HG02870 (cell line): Measurements from ENCODE around the gene GID8.

Experiments used
- ATAC-seq: cut with Tn5 transposase; IDR thresholded peaks from one replicate; pipeline ENCODE4 v1.9.1; 2021; ENCODE audit warnings: mild to moderate bottlenecking, moderate library complexity; ENCODE audit not compliant: unreplicated experiment

The GID8 gene

DNA sequence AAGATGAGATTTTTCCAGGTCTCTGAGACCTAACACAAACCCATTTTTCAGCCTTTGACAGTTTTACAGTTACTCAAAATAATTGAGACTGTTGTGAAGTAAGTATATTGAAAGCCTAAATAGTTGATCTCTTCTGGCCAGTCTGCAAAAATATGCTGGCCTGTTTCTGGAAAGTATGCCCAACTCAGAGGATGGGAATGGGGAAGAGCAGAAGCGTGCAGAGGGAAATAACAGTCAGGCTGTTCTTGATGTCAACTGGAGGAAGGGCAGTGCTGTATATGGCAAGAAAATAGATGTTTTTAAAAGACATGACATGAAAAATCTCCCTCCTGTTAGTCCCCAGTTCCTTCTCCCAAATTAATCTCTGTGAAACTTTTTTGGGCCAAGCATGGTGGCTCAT, 3.8 kb downstream of the GID8 start:
- ATAC-seq = no peak

GRCh38 chr20:62942456-62942855, 4.5 kb downstream of the GID8 start:
- ATAC-seq = no peak

DNA sequence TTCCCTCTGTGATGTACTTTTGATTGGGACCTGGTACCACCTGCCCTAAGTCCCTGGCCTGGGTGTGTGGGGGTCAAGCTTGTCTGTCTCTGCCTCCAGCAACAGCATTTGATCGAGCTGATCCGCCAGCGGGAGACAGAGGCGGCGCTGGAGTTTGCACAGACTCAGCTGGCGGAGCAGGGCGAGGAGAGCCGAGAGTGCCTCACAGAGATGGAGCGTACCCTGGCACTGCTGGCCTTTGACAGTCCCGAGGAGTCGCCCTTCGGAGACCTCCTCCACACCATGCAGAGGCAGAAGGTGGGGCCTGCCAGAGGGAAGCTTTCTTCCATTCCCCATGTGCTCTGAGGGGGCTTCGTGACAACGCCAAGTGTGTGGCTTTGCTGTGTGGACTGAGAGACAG, 5.4 kb downstream of the GID8 start:
- no peak for ATAC-seq

DNA sequence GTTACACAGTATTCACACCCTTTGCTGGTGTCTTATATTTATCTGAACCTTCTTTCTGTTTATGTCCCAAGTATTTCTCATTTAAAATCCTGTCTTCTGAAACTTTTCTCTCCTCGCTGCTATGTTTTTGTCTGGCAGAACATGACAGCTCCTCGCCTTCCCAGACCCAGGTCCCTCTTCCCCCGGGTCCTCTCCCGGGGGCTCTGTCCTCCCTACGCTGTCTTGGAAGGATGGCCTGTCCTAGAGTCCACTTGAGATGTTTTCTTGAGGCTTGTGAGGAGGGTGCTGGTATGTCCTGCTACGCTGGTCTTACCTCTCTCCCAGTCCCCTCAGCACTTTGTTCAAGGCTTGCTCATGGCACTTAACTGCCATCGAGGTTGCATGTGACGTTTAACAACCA, 6.2 kb downstream of the GID8 start:
- no peak for ATAC-seq

- no peak for ATAC-seq
Observed at GRCh38 chr20:62944746-62945145, 6.8 kb downstream of the GID8 start.

- no peak for ATAC-seq
Observed at GRCh38 chr20:62945771-62946339, 7.9 kb downstream of the GID8 start.

GRCh38 chr20:62946918-62947317, 9.0 kb downstream of the GID8 start:
- no peak for ATAC-seq

- ATAC-seq = no peak
Observed at GRCh38 chr20:62947532-62948300, 9.8 kb downstream of the GID8 start.

DNA sequence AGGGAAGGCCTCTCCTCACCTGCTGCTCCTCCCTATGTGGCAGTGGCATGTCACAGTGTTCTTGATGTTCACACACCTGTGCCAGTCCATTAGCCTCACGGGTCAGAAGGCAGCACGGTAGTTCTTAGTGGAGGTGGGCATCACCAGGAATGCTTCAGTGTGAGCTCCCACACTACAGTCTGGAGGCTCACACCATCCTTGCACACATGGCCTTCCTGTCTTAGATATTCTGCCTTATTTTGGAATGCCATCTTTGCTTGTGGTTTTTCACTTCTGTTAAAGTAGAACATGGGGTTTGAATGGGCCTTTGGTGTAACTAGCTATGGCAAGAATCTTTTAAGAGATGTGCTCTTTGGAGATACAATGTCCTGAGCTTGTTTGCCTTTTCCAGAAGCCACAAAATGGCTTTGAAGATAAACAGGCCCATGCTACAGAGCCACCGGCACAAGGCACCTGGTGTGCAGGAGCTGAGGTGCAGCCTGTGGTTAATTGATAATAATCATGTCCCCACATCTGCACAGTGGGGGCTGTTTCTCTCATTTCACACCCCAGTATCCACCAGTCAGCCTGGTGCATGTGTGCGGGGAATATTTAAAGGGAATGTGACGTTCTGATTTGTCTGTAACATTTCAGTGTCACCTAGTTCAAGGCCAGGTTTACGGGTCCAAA, 11.3 kb downstream of the GID8 start:
- ATAC-seq = no peak

- no peak for ATAC-seq
Observed at GRCh38 chr20:62949962-62950361, 12.0 kb downstream of the GID8 start.

GRCh38 chr20:62950741-62951140, 12.8 kb downstream of the GID8 start:
- no peak for ATAC-seq

GRCh38 chr20:62951143-62951895, 13.4 kb downstream of the GID8 start:
- no peak for ATAC-seq

DNA sequence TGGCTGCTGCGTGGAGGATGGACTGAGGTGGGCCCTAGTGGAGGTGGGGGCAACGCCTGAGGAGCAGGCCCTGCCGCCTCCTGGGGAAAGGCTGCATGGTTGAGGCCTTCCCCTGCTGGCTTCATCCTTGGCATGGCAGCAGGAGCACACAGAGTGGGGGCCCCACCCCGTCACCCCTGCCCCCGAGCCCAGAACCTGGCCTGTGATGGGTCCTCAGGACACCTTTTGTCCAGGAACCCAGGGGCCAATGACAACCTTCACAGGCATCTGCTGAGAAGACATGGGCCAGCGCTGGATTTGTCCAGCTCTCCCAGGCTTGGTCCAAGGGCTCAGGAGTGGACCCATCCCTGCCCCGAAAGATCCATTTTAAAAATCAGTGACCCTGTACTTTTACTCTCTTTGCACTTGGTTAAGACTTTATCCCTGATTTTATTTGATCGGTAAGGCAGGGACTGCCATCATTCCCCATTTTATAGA, 14.0 kb downstream of the GID8 start:
- no peak for ATAC-seq

DNA sequence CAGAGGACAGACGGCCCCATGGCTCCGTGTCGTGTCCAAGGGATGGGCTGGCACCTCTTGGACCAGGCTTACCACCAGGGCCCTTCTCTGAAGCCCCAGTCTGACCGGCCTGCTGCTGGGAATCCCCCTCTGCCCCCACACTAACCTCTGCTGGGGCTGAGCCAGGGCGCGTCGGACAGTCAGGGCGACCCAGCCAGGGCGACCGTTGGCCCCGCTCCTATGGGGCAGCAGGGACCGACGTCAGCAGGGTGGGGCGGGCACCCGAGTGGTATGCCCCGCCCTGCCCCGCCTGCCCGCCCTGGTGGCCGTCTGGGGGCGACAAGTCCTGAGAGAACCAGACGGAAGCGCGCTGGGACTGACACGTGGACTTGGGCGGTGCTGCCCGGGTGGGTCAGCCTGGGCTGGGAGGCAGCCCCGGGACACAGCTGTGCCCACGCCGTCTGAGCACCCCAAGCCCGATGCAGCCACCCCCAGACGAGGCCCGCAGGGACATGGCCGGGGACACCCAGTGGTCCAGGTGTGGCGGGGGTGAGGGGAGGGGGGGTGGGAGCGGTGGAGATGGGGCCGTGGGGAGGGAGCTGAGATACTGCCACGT, 14.5 kb downstream of the GID8 start, which contains the start of gene SLC17A9:
TSS of gene SLC17A9 (plus strand) at position 337 of the 595 bp plus-strand sequence. CDS start at position 459, 122 bp downstream.
- peak; percentile 37 for ATAC-seq

GRCh38 chr20:62952968-62953838, 15.3 kb downstream of the GID8 start:
- ATAC-seq = no peak

GRCh38 chr20:62953839-62954703, 16.1 kb downstream of the GID8 start:
- ATAC-seq = peak; percentile 78

DNA sequence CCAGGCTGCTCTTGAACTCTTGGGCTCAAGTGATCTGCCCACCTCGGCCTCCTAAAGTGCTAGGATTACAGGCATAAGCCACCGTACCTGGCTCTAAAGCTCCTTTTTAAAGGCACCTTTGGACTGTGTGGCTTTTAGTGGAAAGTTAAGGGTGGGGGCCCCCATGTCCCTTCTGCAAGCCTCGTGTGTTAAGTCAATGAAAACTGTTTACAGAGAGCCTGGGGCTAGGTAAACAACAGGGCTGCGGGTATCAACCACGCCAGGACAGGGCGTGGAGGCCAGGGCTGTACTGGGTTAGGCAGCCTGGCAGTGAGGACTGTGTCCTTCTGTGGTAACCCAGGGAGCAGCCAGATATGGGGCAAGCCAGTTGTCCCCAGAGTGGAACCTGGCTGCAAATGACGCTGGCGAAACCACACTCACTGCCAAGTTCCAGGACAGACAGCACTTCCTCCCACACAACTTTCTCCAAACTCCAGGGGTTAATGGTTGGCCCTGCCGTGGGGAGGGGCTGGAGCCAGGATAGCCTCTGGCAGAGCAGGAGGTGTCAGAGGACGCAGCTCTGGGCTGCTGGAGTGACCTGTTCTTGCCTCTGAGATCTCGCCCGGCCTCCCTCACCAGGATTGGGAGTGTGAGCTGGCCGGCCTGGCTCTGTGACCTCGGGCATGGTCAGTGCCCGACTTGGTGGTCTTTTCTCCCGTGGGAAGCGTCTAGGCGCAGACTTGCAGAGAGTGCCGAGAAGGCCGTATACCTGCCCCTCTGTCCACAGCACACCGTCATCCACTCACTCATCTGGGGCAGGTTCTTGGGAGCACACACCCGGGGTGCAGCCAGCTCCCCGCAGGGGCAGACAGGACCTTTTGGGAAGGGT, 17.8 kb downstream of the GID8 start:
- no peak for ATAC-seq
